HG03442 (cell line): ENCODE data around the gene KDR.

Experiments
- ATAC-seq: cut with Tn5 transposase; IDR thresholded peaks from one replicate; pipeline ENCODE4 v1.9.1; 2021; ENCODE audit warnings: mild to moderate bottlenecking, moderate library complexity; ENCODE audit not compliant: unreplicated experiment

Gene KDR

GRCh38 chr4:55124322-55125076 lies 896 bp downstream of the KDR start:
- ATAC-seq = no peak

GRCh38 chr4:55123791-55124190 lies 1.6 kb downstream of the KDR start:
- ATAC-seq = no peak

GRCh38 chr4:55122235-55122634 lies 3.2 kb downstream of the KDR start:
- ATAC-seq = no peak

GRCh38 chr4:55121246-55121645 lies 4.1 kb downstream of the KDR start:
- no peak for ATAC-seq

- no peak for ATAC-seq
Observed at GRCh38 chr4:55118397-55118796, 7.0 kb downstream of the KDR start.

- no peak for ATAC-seq
Observed at GRCh38 chr4:55117511-55117910, 7.9 kb downstream of the KDR start.

GRCh38 chr4:55116450-55116849 lies 8.9 kb downstream of the KDR start:
- ATAC-seq = no peak

GRCh38 chr4:55111601-55112000 lies 13.8 kb downstream of the KDR start:
- ATAC-seq = no peak

GRCh38 chr4:55110131-55110530 lies 15.3 kb downstream of the KDR start:
- no peak for ATAC-seq

GRCh38 chr4:55107054-55107453 lies 18.3 kb downstream of the KDR start:
- ATAC-seq = no peak

- no peak for ATAC-seq
Observed at GRCh38 chr4:55103224-55103623, 22.2 kb downstream of the KDR start.

GRCh38 chr4:55099816-55100215 lies 25.6 kb downstream of the KDR start:
- no peak for ATAC-seq

- ATAC-seq = no peak
Observed at GRCh38 chr4:55098456-55099204, 26.8 kb downstream of the KDR start.

- no peak for ATAC-seq
Observed at GRCh38 chr4:55096619-55097018, 28.8 kb downstream of the KDR start.

- ATAC-seq = no peak
Observed at GRCh38 chr4:55096045-55096444, 29.4 kb downstream of the KDR start.

- ATAC-seq = no peak
Observed at GRCh38 chr4:55092504-55092903, 32.9 kb downstream of the KDR start.

- no peak for ATAC-seq
Observed at GRCh38 chr4:55089916-55090315, 35.5 kb downstream of the KDR start.

GRCh38 chr4:55087913-55088260 lies 37.5 kb downstream of the KDR start:
- no peak for ATAC-seq

GRCh38 chr4:55087009-55087912 lies 38.1 kb downstream of the KDR start:
- ATAC-seq = no peak

- ATAC-seq = no peak
Observed at GRCh38 chr4:55086578-55086977, 38.8 kb downstream of the KDR start.

- no peak for ATAC-seq
Observed at GRCh38 chr4:55083735-55084134, 41.7 kb downstream of the KDR start.

GRCh38 chr4:55082756-55083155 lies 42.6 kb downstream of the KDR start:
- no peak for ATAC-seq
